Nephron (organoid): ENCODE data around the gene FTO.

ENCODE experiments used
- H3K27ac Mint-ChIP-seq, 3 experiments: 2 replicates each; pipeline ENCODE4 v1.8.0; 2020; ENCODE audit warnings: mixed read lengths in 3 of 3, mild to moderate bottlenecking in 2 of 3, moderate library complexity in 1 of 3
- H3K27me3 Mint-ChIP-seq: 2 replicates; pipeline ENCODE4 v1.8.0; 2021; ENCODE audit warnings: low read depth, mild to moderate bottlenecking, moderate library complexity, mixed read lengths
- H3K36me3 Mint-ChIP-seq: 2 replicates; pipeline ENCODE4 v1.8.0; 2020; ENCODE audit warnings: low read depth, mixed read lengths
- H3K4me1 Mint-ChIP-seq: 2 replicates; pipeline ENCODE4 v1.8.0; 2020; ENCODE audit warnings: mixed read lengths
- H3K4me3 Mint-ChIP-seq, 3 experiments: 2 replicates each; pipeline ENCODE4 v1.8.0; 2020; ENCODE audit warnings: mild to moderate bottlenecking in 3 of 3, mixed read lengths in 3 of 3, moderate library complexity in 2 of 3
- H3K9me3 Mint-ChIP-seq: 2 replicates; pipeline ENCODE4 v1.8.0; 2020; ENCODE audit warnings: mixed read lengths
- TF ChIP-seq, protein P1 (sequence below), 3 experiments: fragments of 200-600 bp; sonication (generic); IDR thresholded peaks; one replicate each; pipeline ENCODE4 v1.5.0; 2021; ENCODE audit warnings: antibody characterized with exemption in 3 of 3; ENCODE audit not compliant: unreplicated experiment in 3 of 3

The FTO gene

DNA sequence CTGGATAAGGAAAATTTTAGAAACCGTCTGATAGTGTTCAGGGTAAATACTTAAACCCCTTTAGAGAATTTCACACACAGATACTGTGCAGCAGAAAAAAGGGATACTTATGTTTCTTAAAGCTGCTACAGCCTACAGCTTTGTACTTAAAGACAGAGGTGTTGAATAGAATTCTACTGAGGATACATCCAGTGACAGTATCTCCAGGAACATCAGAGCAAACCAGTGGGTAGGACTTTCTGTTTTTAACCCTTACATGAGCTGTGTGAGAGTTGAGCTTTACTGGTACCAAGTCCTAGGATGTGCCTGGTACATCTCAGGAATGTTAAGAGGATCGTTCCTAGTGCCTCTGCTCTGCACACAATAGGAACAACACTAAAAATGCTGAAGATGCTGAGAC is 191.5 kb downstream of the FTO start:
- Mint-ChIP-seq H3K4me3 (no peak overlapping the region), H3K36me3 (no peaks in the 10 kb centered on the region)
- TF ChIP-seq, protein P1, sequence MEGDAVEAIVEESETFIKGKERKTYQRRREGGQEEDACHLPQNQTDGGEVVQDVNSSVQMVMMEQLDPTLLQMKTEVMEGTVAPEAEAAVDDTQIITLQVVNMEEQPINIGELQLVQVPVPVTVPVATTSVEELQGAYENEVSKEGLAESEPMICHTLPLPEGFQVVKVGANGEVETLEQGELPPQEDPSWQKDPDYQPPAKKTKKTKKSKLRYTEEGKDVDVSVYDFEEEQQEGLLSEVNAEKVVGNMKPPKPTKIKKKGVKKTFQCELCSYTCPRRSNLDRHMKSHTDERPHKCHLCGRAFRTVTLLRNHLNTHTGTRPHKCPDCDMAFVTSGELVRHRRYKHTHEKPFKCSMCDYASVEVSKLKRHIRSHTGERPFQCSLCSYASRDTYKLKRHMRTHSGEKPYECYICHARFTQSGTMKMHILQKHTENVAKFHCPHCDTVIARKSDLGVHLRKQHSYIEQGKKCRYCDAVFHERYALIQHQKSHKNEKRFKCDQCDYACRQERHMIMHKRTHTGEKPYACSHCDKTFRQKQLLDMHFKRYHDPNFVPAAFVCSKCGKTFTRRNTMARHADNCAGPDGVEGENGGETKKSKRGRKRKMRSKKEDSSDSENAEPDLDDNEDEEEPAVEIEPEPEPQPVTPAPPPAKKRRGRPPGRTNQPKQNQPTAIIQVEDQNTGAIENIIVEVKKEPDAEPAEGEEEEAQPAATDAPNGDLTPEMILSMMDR (IDR thresholded peaks at IDR 0.05; ENCODE audit: unreplicated experiment in 3 of 3), result no peak

DNA sequence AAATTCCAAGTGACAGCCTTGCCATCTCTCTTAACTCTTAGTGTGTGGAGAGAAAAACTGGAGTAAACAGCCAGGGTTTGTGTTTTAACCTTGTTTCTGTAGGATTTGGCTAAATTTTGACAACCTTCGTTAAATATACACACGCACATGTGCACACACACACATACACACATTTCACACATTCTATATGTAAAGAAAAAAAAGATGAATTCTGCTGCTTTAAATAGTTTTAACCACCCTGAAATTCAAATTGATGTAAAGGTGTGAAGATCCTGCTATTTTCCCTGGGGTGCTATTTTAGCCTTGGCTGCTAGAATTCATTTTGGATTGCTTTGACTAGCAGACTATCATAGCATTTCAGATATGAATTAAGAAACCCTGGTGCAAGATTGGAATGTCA is 191.9 kb downstream of the FTO start:
- H3K27me3 Mint-ChIP-seq, result no peaks in the 10 kb centered on the region
- no peaks in the 10 kb centered on the region for H3K36me3 Mint-ChIP-seq
- H3K4me3 Mint-ChIP-seq, result no peak overlapping the region
- TF ChIP-seq, protein P1 (IDR thresholded peaks at IDR 0.05; ENCODE audit: unreplicated experiment in 3 of 3), result no peak
- no peak overlapping the region for H3K27ac Mint-ChIP-seq
- H3K4me1 Mint-ChIP-seq, result peaks cover 52% of the 10 kb centered on the region
- no peaks in the 10 kb centered on the region for H3K9me3 Mint-ChIP-seq

More for the DNA sequence above, 191.5 kb downstream of the FTO start:
- H3K27ac Mint-ChIP-seq, result no peak overlapping the region
- peaks cover 52% of the 10 kb centered on the region for H3K4me1 Mint-ChIP-seq
- no peaks in the 10 kb centered on the region for H3K9me3 Mint-ChIP-seq
- H3K27me3 Mint-ChIP-seq, result no peaks in the 10 kb centered on the region

DNA sequence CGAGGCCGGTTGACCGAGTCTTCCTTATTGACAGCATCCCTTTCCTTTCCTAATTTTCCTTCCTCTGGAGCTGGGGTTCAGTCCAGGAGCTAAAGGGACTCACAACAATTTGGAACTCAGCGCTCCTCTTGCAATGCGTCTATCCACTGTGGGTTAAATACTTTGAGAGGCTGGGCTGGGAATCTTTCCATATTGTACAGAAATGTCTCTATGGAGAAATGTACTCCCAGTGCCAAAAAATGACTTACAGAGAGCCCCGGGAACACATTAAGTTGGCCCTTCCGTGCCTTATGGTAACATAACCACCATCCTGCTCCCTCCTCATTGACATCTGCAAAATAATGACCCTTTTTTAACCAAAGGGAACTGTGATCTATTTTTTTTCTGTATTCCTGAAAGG is 192.8 kb downstream of the FTO start:
- no peak overlapping the region for H3K27ac Mint-ChIP-seq
- H3K36me3 Mint-ChIP-seq, result peaks cover 3% of the 10 kb centered on the region
- H3K4me1 Mint-ChIP-seq, result peaks cover 52% of the 10 kb centered on the region
- TF ChIP-seq, protein P1 (IDR thresholded peaks at IDR 0.05; ENCODE audit: unreplicated experiment in 3 of 3), result no peak
- no peaks in the 10 kb centered on the region for H3K9me3 Mint-ChIP-seq
- H3K27me3 Mint-ChIP-seq, result no peaks in the 10 kb centered on the region
- H3K4me3 Mint-ChIP-seq, result no peak overlapping the region

DNA sequence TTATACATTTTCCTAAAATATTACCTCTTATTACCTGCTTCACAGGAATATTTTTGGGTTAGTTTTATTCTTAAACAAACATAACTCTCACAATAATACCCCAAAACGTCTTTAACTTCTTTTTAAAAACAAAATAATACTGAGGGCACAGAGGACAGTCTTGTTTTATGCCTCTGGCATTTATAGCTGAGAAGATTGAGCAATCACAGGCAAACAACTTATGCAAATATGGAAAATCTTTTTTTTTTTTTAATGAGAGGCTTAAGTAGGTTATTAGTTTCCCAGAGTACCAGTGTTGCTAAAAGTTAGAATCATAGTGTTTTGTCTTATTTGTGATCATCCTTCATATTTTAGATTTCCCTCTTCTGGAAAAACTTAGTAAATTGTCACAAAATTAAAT is 195.0 kb downstream of the FTO start:
- TF ChIP-seq, protein P1 (IDR thresholded peaks at IDR 0.05; ENCODE audit: unreplicated experiment in 3 of 3), result no peak
- Mint-ChIP-seq H3K36me3 (peaks cover 9% of the 10 kb centered on the region), H3K27me3 (no peaks in the 10 kb centered on the region), H3K4me3 (no peak overlapping the region), H3K27ac (peak overlapping the region in 1 of 3 experiments; percentile 43), H3K4me1 (peaks cover 33% of the 10 kb centered on the region), H3K9me3 (no peaks in the 10 kb centered on the region)

DNA sequence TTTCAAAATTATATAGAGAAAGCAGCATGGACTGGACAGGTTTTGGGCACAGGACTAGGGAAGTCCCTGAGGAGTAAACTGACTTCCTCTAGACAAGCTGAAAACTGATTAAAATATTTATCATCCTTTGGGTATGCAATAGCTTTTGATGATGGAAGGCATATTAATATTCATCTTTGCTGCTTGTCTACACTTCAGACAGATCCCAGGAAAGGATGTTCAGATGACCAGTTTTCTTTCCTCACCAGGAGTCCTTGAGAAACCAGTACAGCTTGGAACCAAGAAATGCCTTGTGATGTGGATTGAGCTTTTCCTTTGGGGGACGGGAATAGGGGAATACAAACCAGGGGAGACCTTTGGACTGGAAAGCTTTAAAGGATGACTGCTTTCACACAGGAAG is 195.5 kb downstream of the FTO start:
- peaks cover 9% of the 10 kb centered on the region for H3K36me3 Mint-ChIP-seq
- H3K4me1 Mint-ChIP-seq, result peaks cover 29% of the 10 kb centered on the region
- no peaks in the 10 kb centered on the region for H3K27me3 Mint-ChIP-seq
- peak overlapping the region in 2 of 3 experiments; percentile 43 to 76 for H3K27ac Mint-ChIP-seq
- TF ChIP-seq, protein P1 (IDR thresholded peaks at IDR 0.05; ENCODE audit: unreplicated experiment in 3 of 3), result no peak
- no peaks in the 10 kb centered on the region for H3K9me3 Mint-ChIP-seq
- H3K4me3 Mint-ChIP-seq, result no peak overlapping the region

DNA sequence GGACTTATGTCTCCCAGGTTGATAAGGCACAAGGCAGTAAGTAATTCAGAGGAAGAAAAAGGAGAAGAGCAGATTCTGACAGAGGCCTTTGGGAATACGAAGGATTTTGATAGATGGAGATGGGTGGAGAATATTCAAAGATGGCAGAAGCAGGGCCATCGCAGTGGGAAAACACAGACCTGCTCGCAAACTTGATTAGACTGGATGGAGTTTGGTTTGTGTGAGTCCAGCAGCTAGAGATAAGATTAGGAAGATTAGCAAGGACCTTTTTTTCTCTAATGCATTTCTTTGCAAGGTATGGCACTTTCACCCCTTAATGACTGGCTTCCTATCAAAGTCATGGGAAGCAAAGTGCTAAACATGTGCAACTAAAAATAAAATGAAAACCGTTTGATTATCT is 196.7 kb downstream of the FTO start:
- peaks cover 30% of the 10 kb centered on the region for H3K4me1 Mint-ChIP-seq
- H3K9me3 Mint-ChIP-seq, result no peaks in the 10 kb centered on the region
- H3K27ac Mint-ChIP-seq, result no peak overlapping the region
- peaks cover 21% of the 10 kb centered on the region for H3K36me3 Mint-ChIP-seq
- no peak overlapping the region for H3K4me3 Mint-ChIP-seq
- TF ChIP-seq, protein P1 (IDR thresholded peaks at IDR 0.05; ENCODE audit: unreplicated experiment in 3 of 3), result no peak
- no peaks in the 10 kb centered on the region for H3K27me3 Mint-ChIP-seq
